CD4-positive, alpha-beta T cell treated with Interleukin-21 for 1 hour (primary cell): Measurements from ENCODE around the gene RAB3B.
A peak's percentile ranks its signal among the peaks of the same experiment; 100 is the strongest.
"Not testable (repeated sequence)": the region's sequence is repeated elsewhere in the genome, so short reads cannot be mapped to it uniquely, and the experiment has no call there.

Experiments
- DNase-seq: peaks from one replicate; pipeline ENCODE4 v3.0.0-alpha.2; 2020

RAB3B gene

DNA sequence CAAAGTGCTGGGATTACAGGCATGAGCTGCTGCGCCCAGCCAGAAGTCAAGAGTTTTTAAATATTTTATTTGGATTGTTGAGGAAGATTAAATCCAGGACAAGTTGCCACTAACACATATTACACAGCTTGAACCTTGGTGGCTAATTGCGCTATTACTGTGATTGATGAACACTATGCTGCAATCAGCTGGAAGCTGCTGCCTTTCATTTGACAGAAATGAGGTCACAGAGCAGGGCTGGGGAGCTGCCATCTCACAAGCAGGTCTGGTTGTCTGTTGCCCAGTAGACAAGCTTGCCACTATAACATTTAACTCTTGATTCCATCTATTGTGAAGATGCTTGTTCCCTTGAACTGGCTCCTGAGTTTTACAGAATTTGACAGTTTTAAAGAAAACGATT, 74.5 kb downstream of the RAB3B start:
- no peak for DNase-seq

DNA sequence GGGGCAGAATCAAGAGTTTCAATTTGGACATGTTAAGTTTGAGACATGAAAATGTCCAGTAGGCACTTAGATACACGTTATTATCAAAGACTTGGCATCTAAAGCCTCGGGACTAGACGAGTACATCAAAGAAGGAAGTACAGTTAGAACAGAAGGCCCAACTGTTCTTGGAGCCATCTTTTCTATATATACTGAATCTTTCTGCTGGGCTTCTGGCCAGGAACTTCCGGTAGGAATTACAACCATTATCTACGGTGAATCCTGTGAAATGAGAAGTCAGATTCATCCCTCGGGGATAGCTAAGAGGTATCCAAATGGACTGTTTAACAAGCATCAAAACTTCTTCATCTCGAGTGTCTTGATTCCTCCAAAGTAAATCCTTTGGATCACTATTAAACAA, 77.6 kb downstream of the RAB3B start:
- no peak for DNase-seq

DNA sequence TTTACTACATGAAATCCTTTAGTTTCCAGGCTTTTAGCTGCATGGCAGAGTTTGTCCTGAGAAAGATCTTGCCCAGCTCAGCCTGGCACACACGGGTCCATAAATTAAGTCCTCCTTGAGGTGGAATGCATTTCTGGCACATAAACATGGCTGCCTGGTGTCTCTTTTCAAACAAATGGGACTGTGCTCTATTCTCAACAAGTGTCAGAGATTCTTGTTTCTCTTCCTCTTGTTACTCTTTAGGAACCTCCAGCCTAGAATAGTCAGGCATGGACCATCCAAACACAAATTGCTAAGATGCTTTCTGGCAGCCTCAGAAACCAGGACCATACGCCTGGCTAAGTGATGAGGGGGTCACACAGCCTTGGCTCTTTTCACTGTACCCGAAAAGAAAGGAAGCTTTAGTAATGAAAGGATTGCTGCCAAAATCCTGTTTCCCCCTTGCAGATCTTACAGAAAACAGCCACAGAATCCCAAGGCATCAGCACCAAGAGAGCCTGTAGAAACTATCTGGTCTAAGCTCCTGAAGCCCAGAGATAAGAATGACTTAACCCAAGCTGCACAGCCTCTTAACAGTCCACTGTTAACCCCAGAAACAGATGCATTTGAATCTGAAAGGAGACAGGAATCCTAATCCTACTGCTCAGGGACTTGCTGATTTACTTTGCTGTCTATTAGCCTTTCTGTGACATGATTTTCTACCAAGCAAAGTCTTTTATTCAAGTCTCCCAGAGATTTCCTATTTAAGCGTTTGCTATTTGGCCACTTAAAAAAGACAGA, 80.1 kb downstream of the RAB3B start:
- DNase-seq: no peak

DNA sequence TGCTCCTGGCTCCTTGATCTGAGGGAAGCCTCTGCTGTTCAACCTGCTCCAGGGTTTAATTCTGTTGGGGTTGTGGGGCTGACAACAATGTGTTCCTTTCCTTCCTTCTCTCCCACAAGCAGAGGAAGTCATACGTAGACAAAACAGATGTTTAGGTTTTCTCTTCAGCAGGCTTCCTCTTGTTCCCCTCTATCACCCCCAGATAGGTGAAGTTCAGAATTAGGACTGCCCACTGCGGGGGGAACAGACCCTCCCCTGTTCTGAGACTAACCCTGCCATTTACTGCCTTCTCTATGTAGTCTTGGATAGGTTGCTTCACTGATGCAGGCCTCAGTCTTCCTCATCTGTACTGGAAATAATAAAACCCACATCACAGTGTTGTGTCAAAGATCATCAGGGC, 82.0 kb downstream of the RAB3B start:
- DNase-seq: no peak

DNA sequence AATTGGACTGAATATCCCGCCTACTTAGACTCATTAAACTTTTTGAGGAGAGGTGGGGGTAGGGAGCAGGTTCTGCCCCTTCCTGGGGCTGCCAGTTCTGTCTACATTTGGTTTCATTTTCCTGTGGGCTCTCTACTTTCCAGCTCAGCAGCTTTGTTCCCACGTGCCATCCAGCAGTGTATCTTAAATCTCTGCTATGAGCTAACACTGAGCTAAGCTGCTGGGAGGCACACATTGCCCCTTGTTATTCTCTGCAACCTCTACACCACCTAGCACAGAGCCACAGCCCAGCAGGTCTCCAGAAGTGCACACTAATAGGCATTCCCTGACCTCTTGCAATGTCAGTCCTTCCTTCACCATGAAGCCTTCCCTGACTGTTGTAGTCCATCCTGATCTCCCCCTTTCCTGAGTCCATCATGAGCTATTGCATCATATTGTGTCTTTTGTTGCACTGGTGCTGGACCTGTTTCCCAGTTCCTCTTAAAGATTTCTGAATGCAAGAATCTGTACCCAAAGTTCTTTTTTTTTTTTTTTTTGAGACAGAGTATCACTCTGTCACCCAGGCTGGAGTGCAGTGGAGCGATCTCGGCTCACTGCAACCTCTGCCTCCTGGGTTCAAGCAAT, 83.3 kb downstream of the RAB3B start:
- no peak for DNase-seq

DNA sequence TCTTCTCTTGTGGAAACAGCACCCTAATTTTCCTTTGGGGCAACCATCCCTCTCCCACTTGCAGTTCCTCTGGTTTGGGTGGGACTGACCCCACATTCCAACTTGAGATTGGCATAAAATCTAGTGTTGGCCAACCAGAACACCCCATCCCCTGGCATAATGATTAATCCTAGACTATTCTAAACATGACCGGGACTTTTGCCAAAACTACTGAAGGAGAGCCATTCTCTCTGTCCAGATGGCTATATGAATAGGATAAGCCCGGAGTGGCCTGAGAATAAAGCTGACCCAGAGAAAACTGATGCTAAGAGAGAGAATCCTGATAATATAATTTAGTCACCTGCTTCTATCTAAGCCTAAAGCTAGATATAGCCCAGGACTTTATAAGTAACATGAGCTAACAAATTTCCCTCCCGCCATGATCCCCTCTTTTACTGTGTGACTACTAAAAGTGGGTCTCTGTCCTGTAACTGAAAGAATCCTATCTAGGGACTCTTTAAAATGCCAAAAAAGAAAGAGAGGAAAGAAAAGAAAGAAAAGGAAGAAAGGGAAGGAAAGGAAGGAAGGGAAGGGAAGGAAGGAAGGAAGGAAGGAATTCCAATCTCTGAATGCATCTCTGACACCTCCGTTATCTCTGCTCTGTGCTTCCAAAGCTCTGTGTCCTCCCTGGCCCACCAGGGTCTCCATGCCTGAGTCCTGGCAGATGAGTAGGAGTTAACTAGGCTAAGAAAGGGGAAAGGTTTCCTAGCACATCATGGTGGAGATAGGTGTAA, 84.0 kb downstream of the RAB3B start:
- DNase-seq: no peak

DNA sequence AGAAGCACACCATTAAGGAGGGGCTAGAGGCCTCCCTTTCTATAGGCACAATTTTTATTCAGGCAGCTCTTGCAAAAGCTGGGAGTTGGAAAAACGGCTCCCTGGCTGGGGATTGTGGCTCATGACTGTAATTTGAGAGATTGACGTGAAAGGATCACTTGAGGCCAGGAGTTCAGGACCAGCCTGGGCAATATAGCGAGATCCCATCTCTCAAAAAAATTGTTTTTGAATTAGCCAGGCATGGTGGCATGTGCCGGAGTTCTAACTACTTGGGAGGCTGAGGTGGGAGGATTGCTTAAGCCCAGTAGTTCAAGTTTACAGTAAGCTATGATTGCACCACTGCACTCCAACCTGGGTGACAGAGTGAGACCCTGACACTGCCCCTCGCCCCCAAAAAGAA, 88.0 kb downstream of the RAB3B start:
- no peak for DNase-seq

DNA sequence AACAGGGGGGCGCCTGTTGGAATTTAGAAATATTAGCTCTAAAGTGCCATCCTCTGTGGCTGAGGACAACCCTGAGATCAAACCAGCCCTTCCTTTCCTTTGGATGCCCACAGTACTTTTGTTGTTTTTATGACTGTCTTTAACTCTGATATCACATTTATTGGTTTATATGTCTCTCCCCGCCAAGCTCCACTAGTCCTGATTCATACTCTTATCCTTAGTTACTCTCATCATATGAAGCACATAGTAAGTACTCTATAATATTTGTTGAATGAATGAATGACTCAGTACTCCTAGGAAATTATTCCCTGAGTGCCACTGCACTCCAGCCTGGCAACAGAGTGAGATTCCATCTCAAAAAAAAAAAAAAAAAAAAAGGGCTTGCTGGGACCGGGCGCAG, 89.3 kb downstream of the RAB3B start:
- DNase-seq: no peak

DNA sequence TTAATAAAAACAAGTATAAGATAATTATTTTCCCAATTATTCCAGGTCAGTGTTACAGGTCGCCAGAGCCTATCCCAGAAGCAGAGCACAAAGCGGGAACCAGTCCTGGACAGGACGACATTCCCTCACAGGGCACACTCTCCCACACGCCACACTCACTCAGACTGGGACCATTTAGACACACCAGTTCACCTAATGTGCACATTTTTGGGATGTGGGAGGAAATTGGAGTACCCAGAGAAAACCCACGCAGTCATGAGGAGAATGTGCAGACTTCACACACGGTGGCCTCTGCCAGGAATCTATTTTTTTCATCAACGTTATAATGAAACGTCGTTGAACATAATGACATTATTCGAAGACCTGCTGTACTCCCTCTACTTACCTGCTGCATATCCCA, 91.5 kb downstream of the RAB3B start:
- DNase-seq: no peak

DNA sequence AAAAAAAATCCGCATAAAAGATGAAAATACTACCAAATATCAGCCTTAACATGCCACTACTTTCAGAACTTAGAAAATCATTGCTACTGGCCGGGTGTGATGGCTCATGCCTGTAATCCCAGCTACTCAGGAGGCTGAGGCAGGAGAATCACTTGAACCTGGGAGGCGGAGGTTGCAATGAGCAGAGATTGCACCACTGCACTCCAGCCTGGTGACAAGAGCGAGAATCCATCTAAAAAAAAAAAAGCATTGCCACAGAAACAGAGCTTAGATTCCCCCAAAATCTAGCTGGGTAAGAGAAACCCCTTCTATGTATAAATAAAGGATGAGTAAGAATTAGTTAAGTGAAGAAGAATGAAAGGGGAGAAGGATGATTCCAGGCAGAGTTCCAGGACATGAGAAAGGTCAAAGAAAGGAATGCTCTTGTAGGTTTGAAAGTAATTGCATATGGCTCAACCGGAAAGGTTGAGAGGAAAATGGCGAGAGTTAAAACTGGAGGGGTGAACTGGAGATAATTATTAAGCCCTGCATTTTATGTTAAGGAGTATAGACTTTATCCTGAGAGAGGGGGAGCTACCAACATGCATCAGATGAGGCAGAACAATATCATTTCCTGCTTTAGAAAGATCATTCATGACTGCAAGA, 92.3 kb downstream of the RAB3B start:
- no peak for DNase-seq

DNA sequence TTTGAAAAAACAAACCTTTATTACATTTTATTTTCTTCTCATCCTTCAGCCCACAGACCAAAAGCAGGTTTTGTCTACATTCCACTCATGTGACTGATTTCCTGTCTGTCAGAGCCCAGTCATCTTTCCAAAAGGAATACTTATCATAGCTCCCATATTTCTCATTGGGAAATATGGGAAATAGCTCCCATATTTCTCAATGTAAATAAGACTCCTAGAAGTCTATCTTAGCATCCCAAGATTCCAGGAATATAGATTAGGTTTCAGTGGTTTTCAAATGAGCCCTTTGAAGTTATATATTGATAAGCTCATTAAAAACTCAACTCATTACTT, 92.8 kb downstream of the RAB3B start:
- no peak for DNase-seq

DNA sequence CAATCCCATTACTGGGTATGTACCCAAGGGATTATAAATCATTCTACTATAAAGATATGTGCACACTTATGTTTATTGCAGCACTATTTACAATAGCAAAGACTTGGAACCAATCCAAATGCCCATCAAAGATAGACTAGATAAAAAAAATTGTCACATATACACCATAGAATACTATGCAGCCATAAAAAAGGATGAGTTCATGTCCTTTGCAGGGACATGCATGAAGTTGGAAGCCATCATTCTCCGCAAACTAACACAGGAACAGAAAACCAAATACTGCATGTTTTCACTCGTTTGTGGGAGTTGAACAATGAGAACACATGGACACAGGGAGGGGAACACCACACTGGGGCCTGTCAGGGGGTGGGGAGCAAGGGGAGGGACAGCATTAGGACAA, 95.8 kb downstream of the RAB3B start:
- DNase-seq: not testable (repeated sequence)

DNA sequence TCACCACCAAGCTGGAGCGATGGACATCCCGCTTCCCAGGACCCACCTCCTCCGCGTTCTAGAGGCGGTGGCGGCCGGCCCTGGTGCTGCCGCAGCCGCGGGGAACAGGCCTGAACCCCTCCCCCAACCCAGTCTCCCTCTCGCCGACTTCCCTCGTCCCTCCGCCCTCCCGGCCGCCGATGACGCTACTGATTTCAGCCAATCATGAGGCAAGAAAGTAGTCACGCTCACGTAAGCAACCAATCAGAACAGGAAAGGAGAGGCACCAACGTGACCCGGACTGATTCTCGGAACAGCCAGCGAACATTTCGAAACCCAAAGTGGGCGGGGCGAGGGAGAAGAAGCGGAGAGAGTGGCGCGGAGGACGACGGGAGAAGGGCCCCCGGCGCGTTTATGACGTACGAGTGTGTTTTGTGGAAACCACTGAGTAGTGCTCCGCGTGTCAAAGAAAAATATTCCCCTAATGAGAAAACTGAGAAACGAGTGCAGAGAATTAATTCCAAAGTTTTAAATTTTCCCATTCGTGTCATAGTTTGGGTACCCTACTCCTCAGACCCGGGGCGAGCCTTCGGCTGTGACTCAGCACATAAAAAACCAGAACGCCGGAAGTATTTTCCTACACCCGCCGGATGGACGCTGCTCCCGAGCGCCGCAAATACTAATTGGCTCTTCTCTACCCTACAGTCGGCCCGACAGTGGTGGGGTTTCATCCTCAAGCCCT, 111.7 kb downstream of the RAB3B start, which contains the start of gene NRDC:
Gene NRDC (minus strand): TSS at position 112 of the 721 bp plus-strand sequence. CDS start 112 bp downstream, outside the sequence.
- DNase-seq: peak; percentile 100

DNA sequence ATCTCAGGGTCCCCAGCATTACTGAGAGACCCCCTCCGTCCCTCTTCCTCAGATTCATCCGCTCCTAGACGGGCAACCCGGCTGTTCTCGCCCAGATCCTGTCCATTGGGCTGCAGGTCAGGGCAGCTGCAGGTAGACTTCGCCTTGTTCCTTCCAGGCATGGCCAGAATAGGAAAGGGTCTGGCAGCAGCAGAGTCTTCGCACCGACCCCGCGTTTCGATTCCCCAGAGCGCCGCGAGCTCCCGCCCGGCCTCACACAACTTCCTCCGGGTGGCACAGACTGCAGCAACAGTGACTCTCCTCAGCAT, 112.2 kb downstream of the RAB3B start:
- DNase-seq: no peak

DNA sequence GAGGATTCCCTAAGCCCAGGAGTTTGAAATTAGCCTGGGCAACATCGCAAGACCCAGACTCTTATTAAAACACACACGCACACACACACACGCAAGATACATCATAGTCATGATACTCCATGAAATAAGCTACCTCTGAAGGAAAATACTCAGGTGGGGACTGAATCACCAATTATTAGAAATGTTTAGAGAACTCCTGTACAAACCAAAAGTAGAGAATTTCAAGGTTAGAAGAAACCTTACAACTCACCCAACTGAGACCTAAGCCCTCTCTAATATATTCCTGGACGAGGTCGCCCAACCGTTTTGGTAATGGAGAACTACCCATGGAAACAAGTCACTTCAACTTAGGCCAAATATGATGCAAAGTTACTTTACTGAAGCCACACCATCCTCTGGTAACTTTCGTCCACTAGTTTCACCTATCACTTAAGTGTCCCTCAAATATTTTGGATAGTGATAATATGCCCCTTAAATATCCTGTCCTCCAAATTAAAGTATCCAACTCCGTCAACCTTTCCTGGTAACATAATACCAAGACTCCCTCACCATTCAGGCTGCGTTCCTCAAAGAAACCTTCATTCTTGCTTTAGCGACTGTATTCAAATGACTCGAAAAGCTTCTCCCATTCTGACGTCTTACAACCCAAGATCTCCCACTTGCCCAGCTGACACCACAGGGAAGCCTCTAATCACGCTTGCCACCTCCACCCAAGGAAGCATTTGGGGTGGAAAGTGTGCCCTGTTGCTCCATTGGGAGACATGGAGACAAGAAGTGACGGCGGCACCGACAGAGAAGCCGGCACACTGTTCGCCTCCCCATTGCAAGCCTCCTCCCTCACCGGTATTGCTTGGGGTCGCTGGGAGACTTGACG, 112.8 kb downstream of the RAB3B start:
- peak; percentile 19 for DNase-seq

DNA sequence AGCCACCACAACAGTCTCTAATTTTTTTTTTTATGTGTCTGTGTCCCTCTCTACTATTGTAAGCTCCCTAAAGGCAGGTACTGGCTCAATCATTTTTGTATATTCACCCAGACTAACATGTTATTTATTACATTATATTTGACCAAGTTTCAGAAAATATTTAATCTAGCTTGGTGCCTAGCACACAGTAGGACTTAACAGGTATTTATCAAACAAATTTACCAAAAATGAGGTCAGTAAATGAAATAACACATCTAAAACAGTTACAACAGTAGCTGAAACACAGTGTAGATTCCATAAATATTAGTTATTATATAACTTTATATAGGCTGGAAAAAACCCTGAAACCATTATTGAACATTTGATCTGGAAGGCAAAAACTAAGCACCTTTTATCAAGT, 114.7 kb downstream of the RAB3B start:
- no peak for DNase-seq

DNA sequence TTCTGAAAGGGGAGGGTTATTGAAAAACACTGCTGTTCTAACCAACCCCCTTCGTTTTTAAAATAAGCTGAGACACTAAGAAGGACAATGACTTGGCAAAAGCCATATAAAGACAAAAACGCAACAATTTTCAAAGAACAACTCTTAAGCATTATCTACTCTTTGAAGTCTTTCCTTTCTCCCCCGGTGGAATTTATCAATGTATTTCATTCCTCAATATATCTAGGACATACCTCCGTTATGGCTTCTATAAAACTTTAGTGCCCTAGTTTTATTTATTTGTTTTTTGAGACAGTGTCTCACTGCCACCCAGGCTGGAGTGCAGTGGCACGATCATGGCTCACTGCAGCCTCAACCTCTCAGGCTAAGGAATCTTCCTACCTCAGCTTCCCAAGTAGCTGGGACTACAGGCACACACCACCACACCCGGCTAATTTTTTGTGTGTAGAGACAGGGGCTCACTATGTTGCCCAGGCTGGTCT, 115.2 kb downstream of the RAB3B start:
- DNase-seq: no peak

DNA sequence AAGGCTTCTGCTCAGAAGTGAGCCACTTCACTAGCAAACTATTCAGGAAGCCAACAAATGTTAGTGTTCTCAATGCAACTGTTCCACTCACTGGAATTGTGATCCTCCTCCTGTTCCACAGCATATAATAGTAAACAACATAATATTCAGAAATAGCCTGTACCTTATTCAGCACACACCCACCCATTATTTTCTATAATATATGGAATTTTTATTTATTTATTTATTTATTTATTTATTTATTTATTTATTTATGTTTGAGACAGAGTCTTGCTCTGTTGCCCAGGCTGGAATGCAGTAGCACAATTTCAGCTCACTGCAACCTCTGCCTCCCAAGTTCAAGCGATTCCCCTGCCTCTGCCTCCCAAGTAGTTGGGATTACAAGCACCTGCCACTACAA, 117.2 kb downstream of the RAB3B start:
- not testable (repeated sequence) for DNase-seq

DNA sequence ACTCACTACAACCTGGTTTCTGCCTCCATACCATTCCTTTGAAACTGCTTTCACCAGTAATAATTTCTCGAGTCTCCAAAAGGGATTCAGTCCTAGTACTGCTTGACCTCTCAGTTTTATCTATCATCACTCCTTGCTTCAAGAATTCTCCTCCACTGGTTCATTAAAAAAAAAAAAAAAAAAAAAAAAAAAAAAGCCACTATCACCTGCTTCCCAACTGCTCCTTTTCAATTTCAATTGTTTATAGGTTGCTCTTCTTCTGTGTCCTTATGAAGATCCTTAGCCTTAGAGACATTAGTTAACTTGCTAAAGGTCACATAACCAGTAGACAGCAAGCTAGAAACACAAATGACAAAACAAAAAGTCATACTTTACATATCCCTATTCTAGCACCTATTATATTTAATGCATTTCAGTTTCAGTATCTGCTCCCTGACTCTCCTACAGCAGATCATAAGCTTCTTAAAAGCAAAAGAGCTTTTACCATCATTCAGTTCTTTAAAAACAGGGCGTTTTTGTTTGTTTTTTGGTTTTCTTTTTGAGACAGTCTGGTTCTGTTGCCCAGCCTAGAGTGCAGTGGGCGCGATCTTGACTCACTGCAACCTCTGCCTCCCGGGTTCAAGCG, 119.0 kb downstream of the RAB3B start:
- no peak for DNase-seq

DNA sequence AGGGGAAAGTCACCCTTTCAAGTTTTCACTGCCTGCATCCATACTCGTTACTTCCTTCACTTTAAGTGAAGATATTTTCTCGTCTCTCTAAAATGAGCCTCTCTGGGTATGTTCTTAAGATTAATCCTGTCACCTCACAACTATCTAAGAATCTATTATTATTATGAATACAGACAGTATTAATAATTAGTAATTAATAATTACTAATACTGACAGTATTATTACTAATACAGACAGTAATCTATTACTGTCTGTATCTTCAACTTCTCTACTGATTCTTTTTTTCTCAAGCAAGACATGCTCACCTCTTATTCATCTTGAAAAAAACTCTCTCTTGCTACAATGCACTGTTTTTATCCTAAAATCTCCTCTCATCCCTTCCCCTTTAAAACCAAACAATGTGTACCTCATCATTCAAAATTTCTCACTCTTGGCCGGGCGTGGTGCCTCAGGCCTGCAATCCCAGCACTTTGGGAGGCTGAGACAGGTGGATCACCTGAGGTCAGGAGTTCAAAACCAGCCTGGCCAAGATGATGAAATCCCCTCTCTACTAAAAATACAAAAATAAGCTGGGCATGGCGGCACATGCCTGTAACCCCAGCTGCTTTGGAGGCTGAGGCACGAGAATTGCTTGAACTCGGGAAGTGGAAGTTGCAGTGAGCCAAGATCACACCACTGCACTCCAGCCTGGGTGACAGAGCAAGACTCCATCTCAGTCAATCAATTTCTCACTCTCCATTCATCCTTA, 119.7 kb downstream of the RAB3B start:
- DNase-seq: no peak
